ENCODE data around the gene VMP1. TPM values are rescaled to one million over a fixed set of nuclear protein-coding genes. Genes with fewer than 3 reads are reported as not detected.

VMP1 gene
- total RNA-seq, 2 donors from 2014 or later: 259 to 390 TPM

- DNase-seq (ENCODE audit: low spot score): no peak
- intact Hi-C loops (cut with DNase I): no loop called here
These were observed 166.9 kb downstream of the VMP1 start for GRCh38 chr17:59874376-59874775.

- no peak for DNase-seq (ENCODE audit: low spot score)
- intact Hi-C loops (cut with DNase I): no loop called here
These were observed 168.7 kb downstream of the VMP1 start for GRCh38 chr17:59876107-59876506.

GRCh38 chr17:59877965-59878364 lies 170.5 kb downstream of the VMP1 start:
- no peak for DNase-seq (ENCODE audit: low spot score)
- intact Hi-C loops (cut with DNase I): no loop called here

- DNase-seq (ENCODE audit: low spot score): no peak
These were observed 171.2 kb downstream of the VMP1 start for GRCh38 chr17:59878624-59879023.

GRCh38 chr17:59884861-59885260 lies 177.4 kb downstream of the VMP1 start:
- intact Hi-C loops (cut with DNase I): no loop called here
- no peak for DNase-seq (ENCODE audit: low spot score)

More at GRCh38 chr17:59878624-59879023, 171.2 kb downstream of the VMP1 start:
- intact Hi-C loops (cut with DNase I): no loop called here

- DNase-seq (ENCODE audit: low spot score): no peak
- intact Hi-C loops (cut with DNase I): no loop called here
These were observed 180.8 kb downstream of the VMP1 start for GRCh38 chr17:59888145-59888750.

- DNase-seq (ENCODE audit: low spot score): no peak
- intact Hi-C loops (cut with DNase I): no loop called here
These were observed 183.3 kb downstream of the VMP1 start for GRCh38 chr17:59890720-59891119.

Small RNA genes within 50 kb of the gene (microRNA-seq; reads per million reads assigned to microRNA genes)
- gene MIR21 (ENCODE audit: borderline microRNAs expressed in 2 of 2): 81,014 to 151,558 reads per million in 2 donors

Other genes starting within 250 kb of the VMP1 start
- gene DHX40, start 142.0 kb upstream of the VMP1 start, total RNA-seq: 10 to 100 TPM; 24.7 to 26.8 TPM
- 100 to 1,000 TPM; 250 to 254 TPM for gene CLTC, start 87.8 kb upstream of the VMP1 start, total RNA-seq
- gene PTRH2, start 224 bp upstream of the VMP1 start, total RNA-seq: 10 to 100 TPM; 13.0 to 17.4 TPM
- 1 to 10 TPM; 3.9 to 7.8 TPM for gene TUBD1, start 185.3 kb downstream of the VMP1 start, total RNA-seq
- gene RPS6KB1, start 185.5 kb downstream of the VMP1 start, total RNA-seq: 10 to 100 TPM; 31.7 to 41.0 TPM

Data from posterior vena cava (tissue), 2 donors.